ENCODE data around the gene CCDC93.

DNA sequence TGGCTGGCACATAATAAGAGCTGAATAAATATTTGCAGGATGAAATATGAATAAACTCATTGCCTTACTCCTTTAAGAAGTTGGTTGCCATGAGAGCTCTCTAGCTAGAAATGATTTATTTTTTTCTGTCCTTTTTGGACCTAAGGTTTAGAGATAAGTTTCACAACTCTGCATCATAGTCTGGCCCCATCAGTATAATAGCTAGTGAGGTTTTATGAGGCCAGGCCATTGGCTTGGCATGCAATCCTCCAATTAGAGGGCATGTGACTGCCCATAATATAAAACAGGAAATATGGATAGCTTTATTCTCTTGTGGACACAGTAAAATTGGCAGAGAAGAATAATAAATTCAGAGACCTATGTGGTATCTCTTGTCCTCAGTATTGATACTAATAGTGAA is 48.2 kb upstream of the CCDC93 start:
- TF ChIP-seq POLR2AphosphoS5 (IDR thresholded peaks at IDR 0.05) (no peak), RAD21 (conservative IDR thresholded peaks at IDR 0.05) (no peak)

All from neural cell (in vitro differentiated cells).